ENCODE measurements around the gene BUD13.

- no peak for TF ChIP-seq CTCF (IDR thresholded peaks at IDR 0.05)
- no peak for TF ChIP-seq REST (IDR thresholded peaks at IDR 0.05; ENCODE audit: insufficient read depth in 1 of 2, low read depth in 2 of 2, low read length in 1 of 2)
- TF ChIP-seq POLR2AphosphoS5 (IDR thresholded peaks at IDR 0.05; ENCODE audit: low read depth, low read length), result no peak
- no peak for TF ChIP-seq TCF7L2 (IDR thresholded peaks at IDR 0.05; ENCODE audit: low read depth, low read length)
These were observed 9.9 kb upstream of the BUD13 start for GRCh38 chr11:116782728-116783127.
